Heart left ventricle (tissue), 16 donors: ENCODE results near the gene MORC1. TPM values are rescaled to one million over a fixed set of nuclear protein-coding genes. Genes with fewer than 3 reads are reported as not detected.

Experiments
- ATAC-seq, 4 donors: fragments of 200-7000 bp; cut with Tn5 transposase; one replicate each; pipeline ENCODE4 v1.9.1; 2020 to 2022; ENCODE audit warnings: moderate library complexity in 4 of 4, mild to moderate bottlenecking in 3 of 4, moderate number of reproducible peaks in 1 of 4
- DNase-seq, 5 donors: peaks; one replicate each; pipeline ENCODE4 v3.0.0-alpha.2; 2020
- H3K27ac ChIP-seq, 12 donors: fragments of 200-600 bp; sonication (generic) in 4 of 12; one replicate each; pipeline versions ENCODE4 v1.5.0 to v1.8.0; 2016 to 2022; ENCODE audit warnings: mild to moderate bottlenecking in 2 of 12
- H3K27me3 ChIP-seq, 9 donors: fragments of 200-600 bp; sonication (generic) in 2 of 9; one replicate each; pipeline versions ENCODE4 v1.5.1 to v1.8.0; 2016 to 2022; ENCODE audit warnings: mild to moderate bottlenecking in 3 of 9
- H3K36me3 ChIP-seq, 9 donors: fragments of 200-600 bp; sonication (generic) in 2 of 9; one replicate each; pipeline versions ENCODE4 v1.5.0 to v1.8.0; 2018 to 2022; ENCODE audit warnings: mild to moderate bottlenecking in 2 of 9
- H3K4me1 ChIP-seq, 12 donors: fragments of 200-600 bp; sonication (generic) in 4 of 12; one replicate each; pipeline versions ENCODE4 v1.5.0 to v1.8.0; 2016 to 2022; ENCODE audit warnings: mild to moderate bottlenecking in 3 of 12
- H3K4me3 ChIP-seq, 12 donors: fragments of 200-600 bp; sonication (generic) in 4 of 12; one replicate each; pipeline versions ENCODE4 v1.5.0 to v1.8.0; 2017 to 2022; ENCODE audit warnings: mild to moderate bottlenecking in 9 of 12, moderate library complexity in 4 of 12
- H3K9me3 ChIP-seq, 12 donors: fragments of 200-600 bp; sonication (generic) in 4 of 12; one replicate each; pipeline versions ENCODE4 v1.5.0 to v1.8.0; 2016 to 2022; ENCODE audit warnings: mild to moderate bottlenecking in 1 of 12
- POLR2A ChIP-seq, 2 donors: fragments of 450-650 bp; IDR thresholded peaks; one replicate each; pipeline ENCODE4 v1.6.1; 2017; ENCODE audit warnings: antibody characterized with exemption in 2 of 2, mild to moderate bottlenecking in 2 of 2, moderate library complexity in 2 of 2
- WGBS, 4 donors: extraction: QIAGEN DNeasy Blood & Tissue Kit in 2 of 4; methylation state at CpG; one replicate each; pipeline versions ENCODE4 v1.1.5 to v1.1.7; 2013 to 2018; 5-methylcytosine and 5-hydroxymethylcytosine counted together
- intact Hi-C, 10 donors: fragments of 100-400 bp; cut with DNase I; formaldehyde crosslinking; loops; one replicate each; pipeline versions ENCODE4 v1.11.1 to v1.14.2; 2022
- long read RNA-seq, 3 donors: library from polyadenylated mRNA; unstranded; transcript quantifications; one replicate each; pipeline ENCODE4 v2.0.0, GENCODE V29; 2020 to 2021
- polyA plus RNA-seq, 2 donors: library from polyadenylated mRNA; stranded (reverse); fragments of 200-250 nt; gene quantifications; one replicate each; pipeline ENCODE4 v1.2.3, GENCODE V29; 2013
- total RNA-seq, 9 donors: library from RNA; depleted of rRNA in 2 of 9; stranded (reverse); fragments of >200 nt in 2 of 9; fragmentation: NEBNext Ultra II Directional in 3 of 9; extraction: Animal tissue kit (Norgen Biotek cat#: 25700) in 3 of 9; gene quantifications; one replicate each; pipeline versions ENCODE4 v1.1.0 to v1.2.4, GENCODE V29; 2016 to 2023
- TF ChIP-seq, protein P1 (sequence below), 12 donors: fragments of 200-600 bp; sonication (generic) in 4 of 12; IDR thresholded peaks; one replicate each; pipeline versions ENCODE4 v1.5.0 to v1.8.0; 2018 to 2022; ENCODE audit warnings: antibody characterized with exemption in 12 of 12, mild to moderate bottlenecking in 5 of 12
- donor health status: ischemic (EF 13 %, LVEDD 7.1; RV severe dilation, severe dysfunction).
- donor health status: healthy with polysubstance abuse.
- donor health status: DM: no; HTN: yes; CAD: no.
- donor health status: DM: no; HTN: no; CAD: no.
- donor health status: ischemic (EF 25% LVEDD 6.9; RV normal size, moderate dysfunction).
- donor health status: ischemic (EF 25% LVEDD 5.7; RV mildly dilated, moderate dysfunction).
- donor health status: healthy.
- donor health status: DM: yes; HTN: yes; CAD: no.
- donor health status: ischemic (EF 35%, LVEDD 5.7; RV mildly dilated, moderate dysfunction).
- donor health status: nonischemic (EF 11% LVEDD 7.7; RV severe dilation, severe dysfunction).
- donor health status: DM: yes; HTN: yes; CAD: no.
- donor health status: PGD.
- donor health status: ischemic (EF 29% LVEDD 5.4; RV normal size, mild dysfunction).
- donor health status: nonischemic (EF 23%, LVEDD 6.1; RV moderate dilation, normal function).

The MORC1 gene, protein sequence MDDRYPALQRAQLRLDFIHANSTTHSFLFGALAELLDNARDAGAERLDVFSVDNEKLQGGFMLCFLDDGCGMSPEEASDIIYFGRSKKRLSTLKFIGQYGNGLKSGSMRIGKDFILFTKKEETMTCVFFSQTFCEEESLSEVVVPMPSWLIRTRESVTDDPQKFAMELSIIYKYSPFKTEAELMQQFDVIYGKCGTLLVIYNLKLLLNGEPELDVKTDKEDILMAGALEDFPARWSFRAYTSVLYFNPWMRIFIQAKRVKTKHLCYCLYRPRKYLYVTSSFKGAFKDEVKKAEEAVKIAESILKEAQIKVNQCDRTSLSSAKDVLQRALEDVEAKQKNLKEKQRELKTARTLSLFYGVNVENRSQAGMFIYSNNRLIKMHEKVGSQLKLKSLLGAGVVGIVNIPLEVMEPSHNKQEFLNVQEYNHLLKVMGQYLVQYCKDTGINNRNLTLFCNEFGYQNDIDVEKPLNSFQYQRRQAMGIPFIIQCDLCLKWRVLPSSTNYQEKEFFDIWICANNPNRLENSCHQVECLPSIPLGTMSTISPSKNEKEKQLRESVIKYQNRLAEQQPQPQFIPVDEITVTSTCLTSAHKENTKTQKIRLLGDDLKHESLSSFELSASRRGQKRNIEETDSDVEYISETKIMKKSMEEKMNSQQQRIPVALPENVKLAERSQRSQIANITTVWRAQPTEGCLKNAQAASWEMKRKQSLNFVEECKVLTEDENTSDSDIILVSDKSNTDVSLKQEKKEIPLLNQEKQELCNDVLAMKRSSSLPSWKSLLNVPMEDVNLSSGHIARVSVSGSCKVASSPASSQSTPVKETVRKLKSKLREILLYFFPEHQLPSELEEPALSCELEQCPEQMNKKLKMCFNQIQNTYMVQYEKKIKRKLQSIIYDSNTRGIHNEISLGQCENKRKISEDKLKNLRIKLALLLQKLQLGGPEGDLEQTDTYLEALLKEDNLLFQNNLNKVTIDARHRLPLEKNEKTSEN
- total RNA-seq (not detected), polyA plus RNA-seq (not detected)
- long read RNA-seq, donor 1 = 0 reads
- long read RNA-seq, donor 2 = 0 reads
- long read RNA-seq, donor 3 = 0 reads

DNA sequence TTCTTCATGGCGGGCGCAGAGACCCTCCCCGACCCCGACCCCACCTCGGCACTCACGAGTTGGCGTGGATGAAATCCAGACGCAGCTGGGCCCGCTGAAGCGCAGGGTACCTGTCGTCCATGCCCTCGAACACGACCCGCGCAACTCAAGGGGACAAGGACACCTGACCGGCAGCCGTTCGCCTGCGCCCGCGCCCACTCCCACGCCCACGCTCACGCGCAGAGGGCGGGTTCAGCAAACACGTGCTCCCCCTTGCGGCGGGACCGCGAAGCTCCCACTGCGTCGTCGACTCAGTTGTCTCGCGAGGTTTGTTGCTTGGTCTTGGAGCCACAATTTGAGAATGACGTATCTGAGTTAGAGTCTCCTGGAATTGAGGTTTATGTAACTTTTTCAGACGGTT is at the start of gene MORC1:
TSS of gene MORC1 (minus strand) at position 196 of the 400 bp plus-strand sequence. CDS start at position 121, 75 bp downstream.
- ATAC-seq = no peak
- intact Hi-C loops = no loop called here

DNA sequence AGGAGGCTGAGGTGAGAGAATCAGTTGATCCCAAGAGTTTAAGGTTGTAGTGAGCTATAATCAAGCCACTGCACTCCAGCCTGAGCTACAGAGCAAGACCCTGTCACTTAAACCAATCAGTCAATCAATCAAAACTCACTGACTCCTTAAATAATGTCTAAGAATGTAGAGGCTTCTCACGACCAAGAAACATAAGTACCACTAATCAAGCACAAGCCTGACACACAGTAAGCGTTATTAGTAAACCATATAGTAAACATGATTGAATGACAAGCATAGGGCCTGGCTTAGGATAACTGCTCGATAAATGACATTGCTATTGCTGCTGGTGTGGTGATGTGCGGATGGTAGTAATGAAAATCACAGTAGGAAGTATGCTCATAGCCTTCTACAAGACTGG is 48.0 kb upstream of the MORC1 start:
- TF ChIP-seq POLR2A (IDR thresholded peaks at IDR 0.05) = no peak
- TF ChIP-seq, protein P1, sequence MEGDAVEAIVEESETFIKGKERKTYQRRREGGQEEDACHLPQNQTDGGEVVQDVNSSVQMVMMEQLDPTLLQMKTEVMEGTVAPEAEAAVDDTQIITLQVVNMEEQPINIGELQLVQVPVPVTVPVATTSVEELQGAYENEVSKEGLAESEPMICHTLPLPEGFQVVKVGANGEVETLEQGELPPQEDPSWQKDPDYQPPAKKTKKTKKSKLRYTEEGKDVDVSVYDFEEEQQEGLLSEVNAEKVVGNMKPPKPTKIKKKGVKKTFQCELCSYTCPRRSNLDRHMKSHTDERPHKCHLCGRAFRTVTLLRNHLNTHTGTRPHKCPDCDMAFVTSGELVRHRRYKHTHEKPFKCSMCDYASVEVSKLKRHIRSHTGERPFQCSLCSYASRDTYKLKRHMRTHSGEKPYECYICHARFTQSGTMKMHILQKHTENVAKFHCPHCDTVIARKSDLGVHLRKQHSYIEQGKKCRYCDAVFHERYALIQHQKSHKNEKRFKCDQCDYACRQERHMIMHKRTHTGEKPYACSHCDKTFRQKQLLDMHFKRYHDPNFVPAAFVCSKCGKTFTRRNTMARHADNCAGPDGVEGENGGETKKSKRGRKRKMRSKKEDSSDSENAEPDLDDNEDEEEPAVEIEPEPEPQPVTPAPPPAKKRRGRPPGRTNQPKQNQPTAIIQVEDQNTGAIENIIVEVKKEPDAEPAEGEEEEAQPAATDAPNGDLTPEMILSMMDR (IDR thresholded peaks at IDR 0.05) = no peak
- Histone ChIP-seq H3K9me3 (no peaks in the 10 kb centered on the region), H3K36me3 (no peaks in the 10 kb centered on the region), H3K4me1 (no peaks in the 10 kb centered on the region), H3K27me3 (no peaks in the 10 kb centered on the region), H3K27ac (no peak overlapping the region), H3K4me3 (no peak overlapping the region)
- no peak for ATAC-seq
- 83 to 88% (median 84%) methylated on average over 4 of the region's 4 CpGs for WGBS, 4 donors
- intact Hi-C loops = no loop called here
- no peak for DNase-seq

More for the DNA sequence above, at the start of gene MORC1:
- Histone ChIP-seq H3K36me3 (no peaks in the 10 kb centered on the region), H3K4me1 (peaks cover 0 to 4% (median 0%) of the 10 kb centered on the region in 12 donors), H3K27me3 (no peaks in the 10 kb centered on the region), H3K4me3 (no peak within 1 kb of the TSS), H3K9me3 (no peaks in the 10 kb centered on the region), H3K27ac (no peak within 1 kb of the TSS)
- TF ChIP-seq, protein P1 (IDR thresholded peaks at IDR 0.05) = no peak
- no peak for TF ChIP-seq POLR2A (IDR thresholded peaks at IDR 0.05)
- peak in 2 of 5 donors; percentile 6 to 57 for DNase-seq
- 87 to 91% (median 89%) methylated on average over 38 of the region's 38 CpGs for WGBS, 4 donors

DNA sequence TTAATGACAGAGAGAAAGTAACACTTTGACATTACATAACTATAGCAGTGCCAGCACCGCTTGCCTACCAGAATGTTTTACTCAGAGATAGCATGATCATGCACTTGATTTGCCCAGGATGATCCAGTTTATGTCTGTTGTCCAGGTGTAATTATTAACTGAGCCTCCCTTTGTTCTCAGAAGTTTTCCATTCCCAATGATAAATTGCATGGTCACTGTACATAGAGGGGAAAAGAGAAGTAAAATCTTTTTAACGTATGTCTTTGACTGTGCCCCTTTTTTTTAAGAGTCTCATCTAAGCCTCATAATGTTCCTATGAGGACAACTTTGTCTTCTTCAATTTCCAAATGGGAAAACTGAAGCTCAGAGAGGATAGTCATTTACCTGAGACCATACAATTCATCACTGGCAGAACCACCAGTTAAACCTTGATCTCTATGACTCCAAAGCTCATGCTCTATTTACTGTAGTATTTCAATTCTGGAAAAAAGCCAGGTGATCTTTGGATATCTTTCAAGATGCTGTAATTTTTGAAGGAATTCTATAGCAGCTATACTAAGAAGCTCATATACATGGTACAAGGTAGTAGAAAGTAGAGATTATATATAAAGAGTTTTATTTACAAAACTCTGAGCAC is 43.7 kb upstream of the MORC1 start:
- WGBS, 4 donors = 41 to 91% (median 55%) methylated on average over 2 of the region's 2 CpGs

More for the DNA sequence above, 43.7 kb upstream of the MORC1 start:
- H3K4me3 ChIP-seq = no peak overlapping the region
- no peaks in the 10 kb centered on the region for H3K36me3 ChIP-seq
- TF ChIP-seq, protein P1 (IDR thresholded peaks at IDR 0.05) = no peak
- no peak for TF ChIP-seq POLR2A (IDR thresholded peaks at IDR 0.05)
- intact Hi-C loops = no loop called here
- ATAC-seq = no peak
- no peaks in the 10 kb centered on the region for H3K27me3 ChIP-seq
- no peak overlapping the region for H3K27ac ChIP-seq
- peaks cover 0 to 15% (median 0%) of the 10 kb centered on the region in 12 donors for H3K9me3 ChIP-seq
- H3K4me1 ChIP-seq = no peaks in the 10 kb centered on the region
- no peak for DNase-seq
